ENCODE data around the gene FBXW7. TPM values are rescaled to one million over a fixed set of nuclear protein-coding genes. Genes with fewer than 3 reads are reported as not detected.

FBXW7 gene
- total RNA-seq, 1 experiment from 2014 or later = 23.0 TPM

- RAD21 ChIA-PET (ENCODE audit: low non-redundant PET in 1 of 2, low total read pairs in 2 of 2, uncharacterized antibody in 2 of 2, unreplicated experiment in 2 of 2) = no interaction called here
- no peak overlapping the region for H2AFZ ChIP-seq (ENCODE audit: low read depth, low read length, poor library complexity, severe bottlenecking)
- peaks cover 5% of the 10 kb centered on the region; the same call in 1 of the 2 replicates for H3K79me2 ChIP-seq (ENCODE audit: insufficient read depth, low read length)
- BruUV-seq (replicated peaks) = no TSS peak
- CTCF ChIA-PET = no interaction called here
- TF ChIP-seq ELF1 (IDR thresholded peaks at IDR 0.05; ENCODE audit: borderline replicate concordance, low read depth) (no peak), CEBPB (IDR thresholded peaks at IDR 0.05; ENCODE audit: low read depth) (no peak), ATF3 (IDR thresholded peaks at IDR 0.05) (no peak), SRF (IDR thresholded peaks at IDR 0.05; ENCODE audit: low read depth) (no peak), POLR2A (IDR thresholded peaks at IDR 0.05; ENCODE audit: borderline replicate concordance, extremely low read depth, insufficient read depth, insufficient read length) (no peak), ZNF274 (IDR thresholded peaks at IDR 0.05; ENCODE audit: low read depth, low read length) (no peak), JUND (IDR thresholded peaks at IDR 0.05) (no peak), YY1 (IDR thresholded peaks at IDR 0.05; ENCODE audit: extremely low read depth, insufficient replicate concordance, low read depth, low read length) (no peak), EGR1 (IDR thresholded peaks at IDR 0.05; ENCODE audit: low read depth) (no peak), EZH2phosphoT487 (IDR thresholded peaks at IDR 0.05; ENCODE audit: borderline replicate concordance) (no peak), SP1 (IDR thresholded peaks at IDR 0.05; ENCODE audit: low read depth) (no peak), TCF7L2 (IDR thresholded peaks at IDR 0.05; ENCODE audit: borderline replicate concordance, extremely low read depth, insufficient read depth, insufficient read length) (no peak), ZFX (IDR thresholded peaks at IDR 0.05) (no peak), EZH2 (IDR thresholded peaks at IDR 0.05) (no peak), RAD21 (IDR thresholded peaks at IDR 0.05; ENCODE audit: low read depth) (no peak)
- TF ChIP-seq, protein P1, sequence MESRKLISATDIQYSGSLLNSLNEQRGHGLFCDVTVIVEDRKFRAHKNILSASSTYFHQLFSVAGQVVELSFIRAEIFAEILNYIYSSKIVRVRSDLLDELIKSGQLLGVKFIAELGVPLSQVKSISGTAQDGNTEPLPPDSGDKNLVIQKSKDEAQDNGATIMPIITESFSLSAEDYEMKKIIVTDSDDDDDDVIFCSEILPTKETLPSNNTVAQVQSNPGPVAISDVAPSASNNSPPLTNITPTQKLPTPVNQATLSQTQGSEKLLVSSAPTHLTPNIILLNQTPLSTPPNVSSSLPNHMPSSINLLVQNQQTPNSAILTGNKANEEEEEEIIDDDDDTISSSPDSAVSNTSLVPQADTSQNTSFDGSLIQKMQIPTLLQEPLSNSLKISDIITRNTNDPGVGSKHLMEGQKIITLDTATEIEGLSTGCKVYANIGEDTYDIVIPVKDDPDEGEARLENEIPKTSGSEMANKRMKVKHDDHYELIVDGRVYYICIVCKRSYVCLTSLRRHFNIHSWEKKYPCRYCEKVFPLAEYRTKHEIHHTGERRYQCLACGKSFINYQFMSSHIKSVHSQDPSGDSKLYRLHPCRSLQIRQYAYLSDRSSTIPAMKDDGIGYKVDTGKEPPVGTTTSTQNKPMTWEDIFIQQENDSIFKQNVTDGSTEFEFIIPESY (IDR thresholded peaks at IDR 0.05; ENCODE audit: extremely low read depth, insufficient replicate concordance, low read length) = no peak
- TF ChIP-seq, protein P2, sequence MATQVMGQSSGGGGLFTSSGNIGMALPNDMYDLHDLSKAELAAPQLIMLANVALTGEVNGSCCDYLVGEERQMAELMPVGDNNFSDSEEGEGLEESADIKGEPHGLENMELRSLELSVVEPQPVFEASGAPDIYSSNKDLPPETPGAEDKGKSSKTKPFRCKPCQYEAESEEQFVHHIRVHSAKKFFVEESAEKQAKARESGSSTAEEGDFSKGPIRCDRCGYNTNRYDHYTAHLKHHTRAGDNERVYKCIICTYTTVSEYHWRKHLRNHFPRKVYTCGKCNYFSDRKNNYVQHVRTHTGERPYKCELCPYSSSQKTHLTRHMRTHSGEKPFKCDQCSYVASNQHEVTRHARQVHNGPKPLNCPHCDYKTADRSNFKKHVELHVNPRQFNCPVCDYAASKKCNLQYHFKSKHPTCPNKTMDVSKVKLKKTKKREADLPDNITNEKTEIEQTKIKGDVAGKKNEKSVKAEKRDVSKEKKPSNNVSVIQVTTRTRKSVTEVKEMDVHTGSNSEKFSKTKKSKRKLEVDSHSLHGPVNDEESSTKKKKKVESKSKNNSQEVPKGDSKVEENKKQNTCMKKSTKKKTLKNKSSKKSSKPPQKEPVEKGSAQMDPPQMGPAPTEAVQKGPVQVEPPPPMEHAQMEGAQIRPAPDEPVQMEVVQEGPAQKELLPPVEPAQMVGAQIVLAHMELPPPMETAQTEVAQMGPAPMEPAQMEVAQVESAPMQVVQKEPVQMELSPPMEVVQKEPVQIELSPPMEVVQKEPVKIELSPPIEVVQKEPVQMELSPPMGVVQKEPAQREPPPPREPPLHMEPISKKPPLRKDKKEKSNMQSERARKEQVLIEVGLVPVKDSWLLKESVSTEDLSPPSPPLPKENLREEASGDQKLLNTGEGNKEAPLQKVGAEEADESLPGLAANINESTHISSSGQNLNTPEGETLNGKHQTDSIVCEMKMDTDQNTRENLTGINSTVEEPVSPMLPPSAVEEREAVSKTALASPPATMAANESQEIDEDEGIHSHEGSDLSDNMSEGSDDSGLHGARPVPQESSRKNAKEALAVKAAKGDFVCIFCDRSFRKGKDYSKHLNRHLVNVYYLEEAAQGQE (IDR thresholded peaks at IDR 0.05; ENCODE audit: low read depth) = no peak
- no peak overlapping the region for H3K4me2 ChIP-seq (ENCODE audit: low read length)
- H3K36me3 ChIP-seq (ENCODE audit: control insufficient read depth in 1 of 2, insufficient read depth in 2 of 2, low read length in 2 of 2) = no peaks in the 10 kb centered on the region
- H3K9ac ChIP-seq (ENCODE audit: low read length) = no peak overlapping the region
- ATAC-seq = no peak
- H3K9me3 ChIP-seq (ENCODE audit: control insufficient read depth in 1 of 2, insufficient read depth in 1 of 2, low read depth in 1 of 2, low read length in 2 of 2) = no peaks in the 10 kb centered on the region
- DNase-seq (ENCODE audit: low read depth, low spot score) = no peak
- peaks cover 0 to 10% of the 10 kb centered on the region in 2 experiments; a peak in 2 of 4 replicates for H3K4me1 ChIP-seq (ENCODE audit: control insufficient read depth in 1 of 2, insufficient read depth in 2 of 2, low read length in 2 of 2)
- H3K4me3 ChIP-seq (replicated peaks in 1 of 2; ENCODE audit: low read depth in 1 of 2, low read length in 2 of 2) = no peak overlapping the region
- H3K27ac ChIP-seq (ENCODE audit: low read depth, low read length) = no peak overlapping the region
- H3K9me2 ChIP-seq (ENCODE audit: insufficient read depth) = no peaks in the 10 kb centered on the region
- H4K20me1 ChIP-seq (ENCODE audit: insufficient read depth) = no peaks in the 10 kb centered on the region
- POLR2A ChIA-PET = no interaction called here
- no peaks in the 10 kb centered on the region for H3K27me3 ChIP-seq (ENCODE audit: insufficient read depth, low read length)
- intact Hi-C loops (cut with micrococcal nuclease) = loop anchor here (10.0 kb wide), 2 partner anchors 260 to 720 kb away; no protein-coding TSS in a partner anchor
Measured at GRCh38 chr4:152364383-152364782, 171.5 kb downstream of the FBXW7 start.

All from HCT116 (cell line).